Right kidney (tissue), 1 donor: Measurements from ENCODE around the gene SATB1.

Experiments used
- DNase-seq: peaks from one replicate; pipeline ENCODE4 v3.0.0-alpha.2; 2016

Gene SATB1

DNA sequence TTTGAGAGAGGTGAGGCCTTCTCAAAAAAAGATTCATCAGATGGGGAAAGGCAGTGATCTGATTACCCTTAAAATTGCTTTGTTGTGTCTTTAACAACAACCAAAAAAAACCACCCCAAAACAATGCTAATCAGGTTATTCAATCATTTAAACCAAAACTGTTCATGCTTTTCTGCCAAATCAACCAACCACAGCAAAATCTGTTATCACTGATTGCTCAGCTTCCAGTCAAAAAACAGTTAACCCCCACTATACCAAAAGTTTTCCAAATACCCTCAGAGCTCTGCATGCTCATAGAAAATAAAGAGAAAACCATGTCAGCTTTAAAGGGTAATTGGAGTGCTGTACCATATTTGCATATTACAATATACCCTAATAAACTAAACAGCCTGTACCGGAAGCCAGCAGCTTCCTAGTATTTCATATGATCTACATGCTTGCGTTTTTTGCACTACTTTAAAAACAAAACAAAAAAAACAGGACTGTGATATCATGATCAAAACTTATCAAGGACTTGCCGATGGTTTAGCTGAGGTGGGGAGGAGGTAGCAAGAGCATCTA, 22.8 kb downstream of the SATB1 start:
- no peak for DNase-seq

DNA sequence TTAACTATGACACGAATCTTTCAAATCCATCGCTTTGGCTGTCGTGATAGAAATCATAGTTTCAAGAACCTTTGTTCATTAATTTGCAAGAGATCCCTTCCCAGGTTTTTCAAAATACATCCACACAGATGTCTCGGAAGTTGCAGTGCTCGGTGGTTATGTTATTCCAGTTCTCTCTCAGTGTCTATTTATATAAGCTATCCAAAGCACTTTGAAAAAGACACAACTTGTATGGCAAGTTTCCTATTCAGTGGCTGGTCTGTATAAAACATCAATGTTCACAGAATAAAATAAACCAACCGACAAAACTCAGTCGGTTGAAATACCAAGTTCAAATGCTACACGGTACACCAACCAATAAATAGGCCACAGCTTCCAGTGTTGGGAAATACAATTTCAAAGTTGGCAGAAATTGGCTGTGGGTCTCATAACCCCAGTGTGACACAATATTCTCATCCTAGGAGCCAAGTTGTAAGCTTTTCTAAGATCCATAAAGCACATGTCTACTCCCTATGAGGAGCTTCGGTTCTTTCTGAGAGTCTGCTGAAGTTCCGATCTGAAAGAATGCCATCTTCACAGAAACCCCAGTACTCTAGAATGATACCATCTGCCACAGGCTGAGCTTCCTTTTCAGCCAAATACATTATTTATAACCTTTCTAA, 23.7 kb downstream of the SATB1 start:
- DNase-seq: no peak

DNA sequence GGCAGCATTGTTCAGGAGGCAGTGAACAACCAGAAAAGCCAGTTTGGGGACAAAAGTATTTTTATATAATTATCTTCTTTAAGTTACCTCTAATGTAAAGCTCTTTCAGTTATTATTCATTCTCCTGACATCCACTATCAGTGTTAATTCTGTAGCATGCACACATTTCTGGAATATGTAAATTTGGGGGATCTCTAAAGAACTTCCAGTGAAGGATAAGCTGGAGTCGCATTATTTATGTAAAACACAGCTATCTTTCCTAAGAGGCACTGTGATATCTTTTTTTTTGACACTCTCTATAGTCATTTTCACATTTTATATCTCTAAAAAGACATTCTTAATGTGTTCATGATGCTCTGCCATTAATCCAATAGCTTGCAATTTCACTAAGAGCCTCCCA, 26.7 kb downstream of the SATB1 start:
- DNase-seq: no peak

DNA sequence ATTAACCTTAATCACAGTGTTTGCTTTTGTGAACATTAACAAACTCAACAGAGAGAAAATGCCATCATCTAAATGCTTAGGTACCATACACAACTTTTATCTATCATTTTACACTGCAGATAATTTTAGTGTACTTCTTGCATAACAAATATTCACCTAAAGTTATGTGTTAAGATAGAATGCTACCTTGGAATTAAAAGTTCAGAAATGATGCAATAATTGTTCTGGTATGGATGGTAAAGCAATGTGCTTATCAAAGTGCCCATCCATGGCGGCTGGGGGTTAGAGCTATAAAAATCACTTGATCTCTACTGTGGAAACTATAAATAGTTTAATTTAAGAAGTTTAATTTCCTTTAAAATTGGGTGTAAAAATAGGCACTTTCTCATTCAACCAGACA, 28.7 kb downstream of the SATB1 start:
- DNase-seq: no peak

DNA sequence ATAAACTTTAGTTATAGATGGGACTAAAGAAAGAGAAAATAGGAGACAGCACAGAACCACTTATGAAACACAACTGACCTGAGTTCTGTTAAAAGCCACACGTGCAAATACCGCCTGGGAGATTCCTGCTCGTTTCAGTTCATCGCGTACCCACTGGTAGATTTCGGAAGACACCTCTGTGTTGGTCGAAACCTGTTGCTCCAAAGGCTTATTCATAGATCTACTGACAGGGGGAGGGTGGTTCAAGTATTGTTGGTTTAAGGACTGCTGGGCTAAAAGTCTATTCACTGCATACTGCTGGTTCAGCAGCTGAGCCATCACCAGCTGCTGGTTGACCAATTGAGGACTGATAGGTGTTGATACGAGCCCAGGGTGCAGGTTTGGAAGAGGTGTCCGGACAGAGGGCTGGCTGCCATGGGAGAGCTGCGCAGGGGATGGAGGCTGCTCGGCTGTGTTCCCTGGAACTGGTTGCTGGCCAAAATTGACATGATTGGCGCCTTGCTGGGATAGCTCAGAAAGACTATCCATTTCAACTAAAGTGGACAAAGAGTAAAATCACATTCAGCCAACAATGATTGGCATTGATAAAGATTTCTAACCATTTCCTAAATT, 30.6 kb downstream of the SATB1 start:
- no peak for DNase-seq

DNA sequence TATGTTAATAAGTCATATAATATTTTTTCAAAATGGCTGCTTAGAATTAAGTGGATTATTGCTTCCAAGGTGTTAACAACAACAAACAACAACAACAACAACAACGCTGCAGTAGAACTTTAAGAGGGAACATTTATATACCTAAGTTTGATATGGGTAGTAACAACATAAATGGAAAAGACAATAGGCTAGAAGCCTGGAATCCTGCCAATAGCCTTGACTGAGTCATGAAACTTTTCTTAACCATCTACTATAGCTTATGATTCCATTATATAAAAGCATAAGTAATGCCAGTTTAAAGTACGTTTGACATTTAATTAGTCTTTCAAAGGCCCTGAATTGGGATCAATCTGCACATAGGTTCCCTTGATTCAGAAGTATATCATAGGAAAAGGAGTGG, 31.2 kb downstream of the SATB1 start:
- no peak for DNase-seq

DNA sequence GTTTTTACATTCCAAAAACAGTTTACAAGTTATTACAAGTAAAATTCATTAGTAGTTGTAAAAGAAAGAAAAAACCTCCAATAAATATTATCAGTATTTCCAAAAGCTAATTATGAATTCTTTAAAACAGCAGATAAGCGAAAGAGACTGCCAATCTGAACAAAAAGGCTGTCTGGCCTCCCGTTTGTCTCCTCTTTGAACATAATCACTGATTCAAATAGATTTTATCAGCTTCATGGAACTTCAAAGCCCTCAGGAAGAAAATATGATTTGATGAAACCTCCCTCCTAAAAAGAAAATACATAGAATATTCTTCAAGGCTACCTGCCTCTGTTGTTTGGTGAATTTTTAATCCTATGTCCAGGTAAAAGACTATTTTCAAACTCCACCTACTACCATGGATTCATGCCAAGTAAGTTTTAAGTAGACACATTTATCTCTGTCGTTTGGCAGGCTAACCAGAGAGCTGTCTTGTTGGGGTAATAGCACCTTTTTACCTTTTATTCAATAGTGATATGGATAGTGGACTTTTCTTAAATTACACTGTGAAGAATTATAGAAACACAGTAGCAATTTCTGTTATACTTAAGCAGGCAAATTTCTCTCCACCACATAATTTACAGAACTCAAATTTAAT, 35.0 kb downstream of the SATB1 start:
- DNase-seq: no peak

DNA sequence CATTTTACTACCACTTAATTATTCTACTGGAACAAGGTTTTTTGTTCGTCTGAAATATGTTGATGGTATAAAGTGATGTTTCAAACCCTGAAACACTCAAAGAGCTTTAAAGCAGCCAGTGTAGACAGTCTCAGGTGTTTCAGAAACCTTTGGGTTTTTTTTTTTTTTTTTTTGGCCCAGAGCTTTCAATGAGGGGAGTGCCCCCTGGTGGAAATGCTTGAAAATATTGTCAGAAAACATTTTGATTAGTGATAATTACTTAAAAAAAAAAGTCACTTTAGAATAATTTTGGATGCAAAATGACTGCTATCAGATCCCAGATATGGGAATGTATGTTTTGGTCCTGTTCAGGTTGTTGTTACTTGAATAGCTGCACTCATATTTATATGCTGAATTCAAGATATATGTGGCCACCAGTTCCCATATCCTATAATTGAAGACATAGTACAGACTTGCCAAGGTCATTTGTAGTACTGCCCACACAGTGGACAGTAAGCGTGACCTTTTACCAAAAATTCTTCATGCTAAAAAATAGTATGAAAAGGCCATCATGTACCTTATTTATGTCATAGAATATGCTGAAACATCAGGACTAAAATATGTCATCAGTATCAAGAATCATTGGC, 35.9 kb downstream of the SATB1 start:
- DNase-seq: peak; percentile 4

DNA sequence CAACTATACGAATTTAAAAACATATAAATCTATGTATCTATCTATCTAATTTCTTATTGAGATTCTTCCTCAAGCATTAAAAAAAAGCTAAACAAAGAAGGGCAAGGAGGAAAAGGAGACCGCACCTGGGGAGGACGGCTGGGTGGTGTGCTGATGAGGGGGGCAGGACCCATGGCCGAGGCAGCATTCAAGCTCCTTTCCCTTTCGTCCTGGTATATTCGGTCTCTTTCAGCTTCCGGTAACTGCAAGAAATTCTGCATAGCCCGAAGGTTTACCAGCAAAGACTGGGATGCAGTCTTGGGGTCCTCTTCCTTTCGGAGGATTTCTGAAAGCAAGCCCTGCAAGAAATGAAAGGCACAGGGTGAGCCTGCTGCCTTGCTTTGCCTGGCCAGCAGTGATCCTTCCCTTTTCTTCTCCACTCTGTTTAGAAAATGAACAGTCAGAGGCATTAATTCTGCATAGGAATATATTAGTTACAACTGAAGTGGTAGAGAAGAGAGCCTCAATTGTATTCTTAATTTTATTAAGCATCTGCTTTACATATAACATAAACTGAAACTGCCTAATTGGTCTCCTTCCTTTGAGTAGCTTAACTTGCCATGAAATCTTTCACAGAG, 38.8 kb downstream of the SATB1 start:
- DNase-seq: no peak

DNA sequence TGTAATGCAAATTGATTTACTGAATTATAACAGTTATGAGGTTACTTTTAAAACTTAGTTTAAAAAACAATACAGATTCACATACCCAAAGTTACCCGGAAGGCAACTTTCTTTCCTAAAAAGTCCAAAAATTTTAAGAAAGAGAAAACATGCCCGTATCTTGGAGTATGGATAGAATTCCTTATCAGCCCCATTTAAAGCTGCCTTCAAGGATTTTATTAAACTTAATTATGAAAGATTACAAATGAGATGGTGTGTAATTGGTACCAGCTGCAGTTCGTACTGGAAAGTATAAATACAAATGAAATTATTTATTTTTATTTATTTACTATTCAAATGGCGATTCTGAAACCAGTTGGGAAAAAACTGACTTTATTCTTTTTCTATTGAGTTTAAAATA, 39.4 kb downstream of the SATB1 start:
- no peak for DNase-seq

DNA sequence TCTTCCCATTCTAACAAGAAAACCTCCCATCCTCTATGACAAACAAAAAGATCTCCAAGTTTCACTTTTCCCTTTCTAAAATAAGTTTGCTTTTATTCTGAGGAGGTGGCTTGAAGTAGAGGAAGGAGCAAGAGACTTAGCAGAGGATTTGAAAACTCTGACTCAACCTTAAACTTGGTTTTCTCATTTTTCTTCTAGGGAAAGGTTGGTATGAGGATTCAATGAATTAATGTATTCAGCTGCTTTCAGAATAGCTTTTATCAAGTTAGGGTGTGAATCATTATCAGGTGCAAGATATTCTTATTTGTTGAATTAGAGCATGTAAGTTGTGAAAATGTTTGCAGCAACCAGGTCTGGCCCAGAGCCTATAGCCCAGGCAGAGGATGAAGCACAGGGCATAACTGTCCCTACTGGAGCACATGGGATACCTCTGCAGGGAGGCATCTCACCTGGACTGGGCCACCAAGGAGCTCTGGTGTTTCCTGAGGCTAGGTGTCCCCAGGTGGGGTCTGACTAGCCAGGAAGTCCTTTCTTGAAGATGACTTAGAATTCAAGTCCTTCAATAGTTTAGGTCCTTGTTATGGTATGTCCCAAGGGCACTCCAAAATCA, 42.3 kb downstream of the SATB1 start:
- DNase-seq: no peak

DNA sequence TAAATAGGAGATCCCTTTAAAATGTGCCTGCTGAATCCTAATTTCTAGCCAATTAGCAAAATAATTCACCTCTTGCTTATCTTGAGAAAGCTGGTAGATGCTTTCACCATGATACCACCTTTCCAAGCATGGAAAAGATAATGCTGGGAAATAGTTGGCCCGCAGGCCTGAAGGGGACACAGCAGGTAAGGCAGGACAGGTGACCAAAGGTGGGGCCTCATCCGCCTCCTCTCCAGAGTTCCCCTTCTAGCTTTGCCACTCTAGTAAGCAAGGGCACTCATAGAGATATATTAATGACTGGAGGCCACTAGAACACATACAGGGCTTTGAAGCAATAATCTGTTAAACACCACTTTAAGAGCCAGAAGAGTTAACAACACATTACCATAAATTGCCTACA, 45.5 kb downstream of the SATB1 start:
- no peak for DNase-seq

DNA sequence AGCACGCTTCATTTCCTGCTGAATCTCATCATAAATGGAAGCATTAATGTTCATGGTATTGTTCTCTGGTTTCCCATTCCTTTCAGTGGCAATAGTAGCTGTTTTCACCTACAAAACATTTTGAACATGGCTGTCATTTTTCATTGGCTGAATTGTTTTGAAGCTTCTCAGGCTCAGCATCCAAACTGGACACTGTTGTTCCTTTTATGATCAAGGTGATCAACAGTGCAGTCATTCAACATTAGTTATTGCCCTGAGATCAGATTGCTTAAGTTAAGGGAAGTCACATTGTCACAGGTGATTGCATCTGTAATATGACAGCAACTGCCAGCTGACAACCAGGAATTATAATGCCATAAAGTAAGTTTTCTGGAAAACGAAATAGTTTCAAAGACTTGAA, 46.9 kb downstream of the SATB1 start:
- DNase-seq: no peak

DNA sequence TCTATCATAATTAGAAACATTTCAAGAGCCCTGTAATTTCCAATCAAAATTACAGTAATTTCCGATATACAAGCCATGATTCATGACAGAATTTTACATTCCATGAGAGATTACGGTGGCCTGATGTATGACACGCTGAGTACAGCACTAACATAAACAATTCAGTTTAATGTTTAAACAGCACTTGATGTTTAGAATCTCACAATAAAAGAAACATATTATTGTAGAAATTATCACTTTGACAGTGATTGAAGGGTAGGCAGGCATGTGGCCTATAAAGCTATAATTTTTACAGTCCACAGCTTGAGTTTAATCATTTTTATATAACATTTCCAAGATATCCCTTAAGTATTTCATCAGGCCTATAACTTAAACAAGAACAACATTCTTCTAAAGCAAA, 48.5 kb downstream of the SATB1 start:
- DNase-seq: no peak

DNA sequence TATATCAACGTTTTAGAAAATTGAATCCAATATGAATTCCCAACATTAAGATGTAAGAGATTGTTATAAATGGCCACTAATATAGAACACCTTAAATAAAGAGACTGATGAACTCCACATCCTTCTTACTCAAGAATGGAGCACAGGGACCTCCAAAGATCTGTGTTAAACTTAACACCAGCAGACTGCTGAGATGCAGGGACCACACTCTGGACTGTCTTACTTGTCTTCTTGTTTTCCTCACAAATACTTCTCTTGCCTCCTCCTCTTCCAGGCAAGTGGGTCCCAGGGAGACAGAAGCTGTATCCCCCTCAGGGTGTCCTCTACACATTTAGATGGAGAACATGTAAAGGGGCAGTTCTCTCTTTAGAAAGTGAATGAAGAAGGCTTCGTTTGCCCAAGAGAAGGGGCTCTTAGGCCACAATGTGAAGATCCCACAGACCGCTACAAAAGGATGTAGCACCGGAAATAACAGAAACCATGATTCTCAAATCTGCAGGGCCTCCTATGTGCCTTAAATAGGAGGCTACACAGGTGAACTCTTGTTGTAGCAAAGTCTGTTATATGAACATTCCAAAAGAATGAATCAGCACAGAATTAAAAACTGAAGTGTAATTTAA, 52.2 kb downstream of the SATB1 start:
- DNase-seq: no peak

DNA sequence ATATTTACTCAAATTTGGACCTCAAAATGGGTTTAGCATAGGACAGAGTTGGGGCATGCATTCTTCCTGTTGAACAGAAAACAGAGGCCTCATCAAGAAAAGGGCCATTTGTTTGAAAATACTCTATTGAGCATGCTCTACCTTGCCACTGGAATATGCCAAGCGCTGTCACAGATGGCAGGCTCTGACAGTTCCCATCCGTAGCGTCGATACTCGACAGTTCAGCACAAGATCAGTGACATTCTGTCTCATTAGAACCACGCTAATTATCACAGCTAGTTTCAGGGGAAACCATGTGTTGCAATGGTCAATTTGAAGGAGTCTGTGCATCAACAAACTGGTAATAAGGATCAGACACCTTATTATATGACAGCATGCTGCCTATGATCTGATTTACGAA, 54.5 kb downstream of the SATB1 start:
- no peak for DNase-seq

DNA sequence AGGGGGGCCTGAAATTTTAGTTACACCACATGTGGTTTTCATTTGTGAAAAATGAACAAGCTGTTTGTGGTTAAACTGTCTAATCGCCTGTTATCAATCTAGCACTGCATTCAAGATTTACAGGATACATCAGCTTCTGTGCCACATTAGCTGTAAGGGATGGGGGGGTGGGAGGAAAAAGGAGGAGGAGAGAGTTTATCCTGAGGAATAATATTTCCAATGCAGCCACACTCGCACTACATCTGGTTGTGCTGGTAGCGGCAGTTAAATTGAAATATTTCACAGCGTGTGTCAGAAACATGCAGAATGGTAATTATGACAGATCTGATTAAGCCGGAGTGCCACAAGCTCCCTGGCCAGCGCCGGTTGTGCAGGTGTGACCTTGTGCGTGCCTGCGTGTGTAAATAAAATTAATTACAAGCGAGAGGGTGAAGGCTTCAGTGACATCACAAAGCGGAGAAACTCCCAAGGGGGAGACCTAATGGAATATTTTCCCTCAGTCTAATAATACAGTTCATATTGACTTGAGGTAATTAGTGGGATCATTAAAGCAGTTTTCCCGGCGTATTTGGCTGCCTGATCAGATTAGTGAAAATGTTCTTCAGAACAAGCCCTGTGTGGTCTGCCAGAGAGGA, 55.5 kb downstream of the SATB1 start:
- peak; percentile 18 for DNase-seq

DNA sequence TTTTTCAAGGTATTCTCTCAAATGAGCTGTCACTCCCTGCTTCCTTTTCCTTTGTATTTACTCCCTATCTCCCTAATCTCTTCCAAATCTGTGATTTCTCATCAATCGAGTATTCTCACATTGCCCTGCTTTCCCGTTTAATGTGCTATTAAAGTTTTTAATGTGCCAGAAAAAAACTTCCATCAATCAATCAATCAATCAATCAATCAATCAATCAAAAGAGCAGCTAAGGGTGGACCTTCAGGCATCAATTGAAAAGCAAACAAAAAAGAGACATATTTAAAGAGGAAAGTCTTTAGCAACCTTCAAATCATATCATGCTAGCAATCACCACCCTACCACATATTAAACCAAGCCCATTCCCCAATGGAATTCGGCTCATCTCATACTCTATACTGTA, 58.9 kb downstream of the SATB1 start:
- DNase-seq: no peak

DNA sequence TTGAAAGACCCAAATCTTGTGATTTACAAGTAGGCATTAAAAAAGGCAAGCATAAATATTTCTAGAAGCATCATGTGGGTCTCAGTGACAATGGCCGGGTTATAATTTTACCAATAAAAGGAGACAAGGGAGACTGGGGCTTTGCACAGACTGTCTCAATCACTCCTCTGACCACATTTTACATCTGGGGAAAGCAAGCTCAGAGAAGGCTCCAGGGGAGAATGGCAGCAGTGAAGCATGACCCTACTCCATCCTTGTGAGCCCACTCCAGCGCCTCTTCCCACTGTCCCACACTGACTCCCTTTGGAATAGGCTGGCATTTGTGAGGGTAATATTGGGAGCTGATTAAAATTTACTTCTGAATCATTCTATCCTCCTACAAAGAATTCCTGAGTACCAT, 61.8 kb downstream of the SATB1 start:
- no peak for DNase-seq

DNA sequence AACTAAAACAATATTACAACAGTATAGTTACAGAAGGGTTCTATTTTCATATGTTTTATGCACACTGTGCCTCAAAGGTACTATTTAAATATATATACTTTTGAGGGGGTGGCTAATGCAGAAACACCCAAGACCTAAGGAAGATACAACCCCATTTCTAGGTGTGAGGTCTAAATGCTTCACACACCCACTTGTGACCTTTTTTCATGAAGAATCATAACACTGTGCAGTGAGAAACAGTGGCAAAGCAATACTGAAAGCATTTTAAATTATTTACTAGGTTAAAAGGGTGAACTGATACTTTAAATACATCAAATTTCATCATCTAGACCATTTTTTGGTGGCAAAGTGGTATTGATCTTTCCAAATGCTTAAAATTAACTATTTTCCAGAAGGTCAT, 67.4 kb downstream of the SATB1 start:
- no peak for DNase-seq

DNA sequence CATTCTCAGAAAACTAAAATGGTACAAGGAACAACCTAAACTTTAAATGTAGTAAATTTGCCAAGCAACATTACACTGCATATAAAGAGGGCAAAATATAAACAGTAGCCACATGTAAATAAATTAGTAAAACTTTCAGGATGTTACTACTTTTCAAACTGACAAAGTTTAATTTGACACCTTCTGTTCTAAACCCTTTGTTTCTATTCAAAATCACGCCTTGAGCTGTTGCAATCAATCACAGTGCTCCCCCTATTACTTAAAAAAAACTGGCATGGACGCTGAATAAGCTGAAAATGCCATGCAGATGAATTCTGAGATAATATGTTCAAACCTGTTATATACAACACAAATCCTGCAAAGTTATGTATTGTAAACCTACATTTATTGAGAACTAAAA, 69.3 kb downstream of the SATB1 start:
- no peak for DNase-seq

DNA sequence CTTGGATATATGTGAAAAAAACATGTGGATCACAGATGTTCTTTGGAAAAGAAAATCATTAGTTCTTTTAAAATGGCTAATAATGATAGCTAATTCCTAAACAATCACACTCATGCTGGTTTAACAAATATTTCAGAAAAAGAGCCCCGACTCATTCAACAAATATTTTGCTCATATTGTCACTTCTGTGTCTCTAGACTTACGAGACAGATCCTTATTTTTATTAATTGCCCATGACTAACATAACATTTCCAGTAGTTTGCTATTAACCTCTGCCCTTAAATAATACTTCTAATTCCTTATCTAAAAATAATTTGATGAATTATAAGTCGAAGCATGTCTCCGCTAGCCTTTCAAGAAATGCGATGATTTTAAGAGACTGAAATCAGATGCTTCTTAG, 70.4 kb downstream of the SATB1 start:
- DNase-seq: no peak
